ENCODE data around the gene TSPAN14.

TSPAN14 gene

GRCh38 chr10:80509108-80509402 is 54.9 kb downstream of the TSPAN14 start:
- DNase-seq, result no peak

DNA sequence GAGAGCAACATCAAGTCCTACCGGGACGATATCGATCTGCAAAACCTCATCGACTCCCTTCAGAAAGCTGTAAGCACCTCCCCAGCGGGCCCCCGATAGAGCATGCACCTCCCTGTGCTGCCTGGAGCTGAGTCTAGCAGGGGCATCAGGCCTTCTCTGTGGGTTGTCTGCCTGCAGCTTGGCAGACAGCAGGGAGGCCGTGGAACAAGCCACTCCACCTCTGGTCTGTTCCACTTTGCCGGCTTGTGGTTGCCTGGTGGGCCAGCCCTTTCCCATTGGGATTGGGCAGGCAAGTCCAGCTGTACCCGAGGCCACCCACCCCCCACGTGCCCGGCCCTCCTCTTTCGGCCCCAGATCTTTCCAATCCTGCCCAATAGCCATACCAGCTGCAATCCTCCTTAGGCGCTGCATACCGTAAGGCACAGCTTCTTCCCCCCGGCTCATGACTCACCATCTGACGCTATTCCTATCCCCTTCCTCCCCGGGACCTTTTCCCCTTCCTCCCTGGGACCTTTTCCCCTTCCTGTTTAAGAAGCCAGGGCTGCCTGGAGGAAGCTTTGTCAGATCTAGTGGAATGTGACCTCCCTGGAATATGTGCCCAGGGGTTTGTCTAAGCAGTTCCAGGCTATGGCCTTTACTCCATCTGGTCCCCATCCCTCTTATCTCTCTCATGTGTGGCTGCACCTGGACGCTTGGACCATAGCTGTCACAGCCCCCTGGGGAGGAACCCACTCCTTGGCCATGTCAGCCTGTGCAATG is 55.5 kb downstream of the TSPAN14 start:
- DNase-seq, result peak; percentile 82

GRCh38 chr10:80512031-80512526 is 58.0 kb downstream of the TSPAN14 start:
- DNase-seq, result no peak

DNA sequence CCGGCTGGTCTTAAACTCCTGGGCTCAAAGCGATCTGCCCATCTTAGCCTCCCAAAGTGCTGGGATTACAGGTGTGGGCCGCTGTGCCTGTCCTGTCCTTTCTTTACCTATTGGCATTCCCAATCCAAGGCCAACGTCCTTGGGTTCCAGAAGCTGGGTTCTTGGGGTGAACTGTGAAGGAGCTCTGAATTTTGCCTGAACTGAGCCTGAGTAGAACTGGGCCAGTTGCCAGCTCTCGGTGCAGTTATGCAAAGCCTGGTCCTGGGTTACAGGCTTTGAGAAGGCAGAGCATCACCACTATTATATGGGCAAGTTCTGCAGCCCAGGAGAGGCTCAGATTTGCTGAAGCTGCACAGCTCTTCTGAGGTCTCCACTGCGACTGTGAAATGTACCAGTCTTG is 59.0 kb downstream of the TSPAN14 start:
- DNase-seq, result no peak

DNA sequence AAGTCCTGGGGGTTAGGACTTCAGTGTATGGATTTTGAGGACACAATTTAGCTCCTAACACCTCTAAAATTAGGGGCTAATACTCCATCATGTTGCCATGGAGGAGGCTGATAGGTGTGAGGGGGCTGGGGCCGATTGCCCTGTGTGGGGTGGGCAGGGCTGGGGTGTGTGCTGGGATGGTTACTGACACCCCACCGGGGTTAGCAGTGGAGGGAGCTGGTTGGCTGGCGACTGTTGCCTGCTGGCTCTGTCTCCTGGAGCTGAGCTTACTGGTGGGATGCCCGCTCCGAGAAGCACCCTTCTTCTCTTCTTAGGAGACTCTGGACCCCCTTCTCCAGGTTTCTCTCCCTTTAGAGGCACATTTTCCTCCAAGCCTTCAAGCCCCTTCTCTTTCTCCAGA is 61.4 kb downstream of the TSPAN14 start:
- DNase-seq, result no peak

GRCh38 chr10:80515941-80516340 is 61.8 kb downstream of the TSPAN14 start:
- no peak for DNase-seq

GRCh38 chr10:80516506-80517075 is 62.5 kb downstream of the TSPAN14 start:
- DNase-seq, result no peak

GRCh38 chr10:80517416-80518142 is 63.5 kb downstream of the TSPAN14 start:
- no peak for DNase-seq

DNA sequence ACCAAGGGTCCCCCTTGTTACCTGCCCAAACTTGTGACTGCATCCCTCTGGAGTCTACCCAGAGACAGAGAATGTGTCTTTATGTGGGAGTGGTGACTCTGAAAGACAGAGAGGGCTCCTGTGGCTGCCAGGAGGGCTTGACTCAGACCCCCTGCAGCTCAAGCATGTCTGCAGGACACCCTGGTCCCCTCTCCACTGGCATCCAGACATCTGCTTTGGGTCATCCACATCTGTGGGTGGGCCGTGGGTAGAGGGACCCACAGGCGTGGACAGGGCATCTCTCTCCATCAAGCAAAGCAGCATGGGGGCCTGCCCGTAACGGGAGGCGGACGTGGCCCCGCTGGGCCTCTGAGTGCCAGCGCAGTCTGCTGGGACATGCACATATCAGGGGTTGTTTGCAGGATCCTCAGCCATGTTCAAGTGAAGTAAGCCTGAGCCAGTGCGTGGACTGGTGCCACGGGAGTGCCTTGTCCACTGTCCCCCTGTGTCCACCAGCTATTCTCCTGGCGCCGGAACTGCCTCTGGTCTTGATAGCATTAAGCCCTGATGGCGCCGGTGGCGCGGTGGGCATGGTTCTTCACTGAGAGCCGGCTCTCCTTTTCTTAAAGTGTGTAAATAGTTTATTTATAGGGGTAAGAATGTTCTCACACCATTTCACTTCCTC is 64.2 kb downstream of the TSPAN14 start:
- DNase-seq, result no peak

DNA sequence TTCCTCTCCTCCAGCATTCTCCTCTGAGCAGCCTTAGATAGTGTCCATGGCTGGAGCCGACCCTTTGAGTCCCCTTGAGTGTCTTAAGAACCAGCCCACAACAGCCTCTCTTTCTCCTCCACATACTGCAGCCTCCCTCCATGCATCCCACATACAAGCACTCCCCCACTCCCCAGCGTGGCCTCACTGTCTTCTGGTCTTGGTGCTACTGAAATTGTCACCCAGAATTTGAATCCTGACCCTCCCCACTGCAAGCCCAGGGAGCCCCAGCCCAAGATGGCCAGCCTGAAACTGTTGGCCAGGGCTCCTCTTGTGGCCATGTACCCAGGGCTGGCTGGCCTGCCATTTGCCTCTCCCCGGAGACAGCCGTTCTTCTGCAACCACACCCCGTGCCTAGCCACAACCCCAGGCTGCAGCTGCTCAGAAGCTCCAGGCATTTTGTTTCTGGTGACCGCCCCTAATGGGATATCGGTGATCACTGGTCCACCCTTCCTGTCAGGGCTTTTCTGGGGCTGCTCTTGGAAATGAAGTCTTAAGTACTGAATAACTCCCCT is 64.8 kb downstream of the TSPAN14 start:
- DNase-seq, result no peak

- DNase-seq, result no peak
Measured at GRCh38 chr10:80519936-80520650, 66.0 kb downstream of the TSPAN14 start.

DNA sequence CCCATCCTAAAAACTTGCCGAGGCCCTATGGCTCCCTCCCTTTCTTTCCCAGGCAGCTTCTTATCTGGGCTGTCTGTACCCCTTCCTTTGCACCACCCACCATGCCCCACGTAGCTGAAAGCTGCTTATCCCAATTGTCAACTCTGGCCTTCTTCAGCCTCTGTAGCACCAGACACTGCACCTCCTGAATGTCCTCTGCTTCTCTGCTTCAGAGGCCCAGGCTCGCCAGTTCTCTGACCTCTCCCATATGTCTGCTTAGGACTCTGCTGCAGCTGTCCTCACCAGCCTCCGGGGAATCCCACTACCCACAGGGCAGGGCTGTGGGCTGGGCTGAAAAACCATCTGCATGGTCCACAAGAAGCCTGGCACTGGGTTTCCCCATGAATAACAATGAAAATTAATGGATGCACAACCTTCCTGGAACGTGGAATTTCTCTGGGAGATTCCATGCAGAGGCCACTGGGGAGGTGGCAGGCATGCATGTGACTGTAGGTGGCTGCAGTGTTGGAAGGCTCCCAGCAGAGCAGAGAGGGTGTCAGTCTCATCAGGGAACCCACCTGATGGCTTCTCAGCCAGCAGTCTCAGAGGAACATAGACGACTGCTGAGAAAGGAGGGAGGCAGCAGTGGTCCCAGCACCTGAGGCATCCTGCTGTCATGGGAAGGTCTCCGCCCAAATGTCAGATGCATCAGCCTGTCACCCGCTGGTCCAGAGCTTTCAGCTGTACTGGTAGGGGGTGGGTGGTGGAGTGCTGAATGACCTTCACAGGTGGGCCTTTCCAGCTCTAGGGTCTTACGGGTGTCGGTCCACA is 66.8 kb downstream of the TSPAN14 start:
- no peak for DNase-seq

- DNase-seq, result no peak
Measured at GRCh38 chr10:80522756-80523363, 68.8 kb downstream of the TSPAN14 start.

DNA sequence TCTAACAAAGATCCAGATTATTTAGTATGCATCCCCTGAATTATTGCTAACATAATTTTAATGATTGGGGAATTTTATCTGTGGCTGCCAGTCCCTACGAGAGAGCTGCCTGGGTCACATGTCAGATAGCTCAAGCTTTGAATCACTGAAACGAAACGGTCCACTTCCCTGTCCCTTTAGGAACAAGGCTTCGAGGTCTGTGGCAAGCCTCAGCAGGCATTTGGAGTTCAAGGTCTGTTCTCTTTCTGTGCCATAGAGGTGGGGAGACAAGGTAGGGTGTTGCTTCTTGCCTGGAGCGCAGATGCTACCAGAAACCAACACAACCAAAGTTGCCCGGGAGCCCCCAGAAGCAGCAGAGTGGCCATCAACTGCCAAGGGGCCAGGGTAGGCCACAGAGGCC is 69.7 kb downstream of the TSPAN14 start:
- no peak for DNase-seq

- no peak for DNase-seq
Measured at GRCh38 chr10:80524190-80524909, 70.2 kb downstream of the TSPAN14 start.

- no peak for DNase-seq
Measured at GRCh38 chr10:80526218-80526617, 72.1 kb downstream of the TSPAN14 start.

GRCh38 chr10:80526742-80527141 is 72.6 kb downstream of the TSPAN14 start:
- no peak for DNase-seq

DNA sequence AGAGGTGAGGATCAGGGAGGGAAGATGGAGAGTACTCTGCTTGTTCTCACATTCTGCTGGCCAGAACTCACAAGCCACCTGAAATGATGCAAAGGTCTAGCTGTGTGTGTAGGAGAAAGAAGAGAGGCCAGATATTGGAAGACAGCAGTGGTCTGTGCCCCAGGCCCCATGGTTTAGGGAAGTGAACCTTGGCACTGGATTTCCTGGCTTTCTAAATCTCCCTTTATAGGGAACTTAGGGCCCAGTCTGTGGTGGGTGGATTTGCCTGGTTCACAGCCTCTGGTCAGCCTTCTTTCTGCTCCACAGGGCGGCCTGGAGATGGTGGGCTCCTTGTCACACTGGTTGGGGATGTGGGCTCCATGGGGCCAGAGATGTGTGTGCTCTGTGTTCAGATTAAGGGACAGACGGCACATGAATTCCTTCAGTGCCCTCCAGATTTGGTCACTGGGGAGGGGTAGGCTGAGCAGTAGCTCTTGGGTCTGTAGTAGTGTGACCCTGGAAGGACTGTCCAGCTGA is 74.1 kb downstream of the TSPAN14 start:
- no peak for DNase-seq

DNA sequence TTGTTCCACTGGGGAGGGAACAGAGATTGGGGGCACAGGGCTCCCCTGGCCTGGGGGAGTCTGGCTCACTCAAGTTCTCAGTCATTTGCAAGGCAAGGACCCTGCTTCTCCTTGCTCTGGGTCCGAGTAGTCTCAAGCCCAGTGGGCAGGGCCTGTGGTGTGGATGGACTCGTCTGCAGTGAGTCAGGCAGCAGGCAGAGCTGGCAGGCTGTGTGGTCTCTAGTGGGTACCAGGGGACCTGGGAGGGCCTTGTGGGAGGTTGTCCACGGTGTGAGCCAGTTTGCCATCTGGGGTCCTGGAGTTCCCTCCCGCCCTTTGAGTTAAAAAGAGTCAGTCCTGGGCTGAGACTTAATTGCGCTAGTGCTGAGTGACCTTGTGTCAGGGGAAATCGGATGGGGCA is 74.8 kb downstream of the TSPAN14 start:
- DNase-seq, result no peak

DNA sequence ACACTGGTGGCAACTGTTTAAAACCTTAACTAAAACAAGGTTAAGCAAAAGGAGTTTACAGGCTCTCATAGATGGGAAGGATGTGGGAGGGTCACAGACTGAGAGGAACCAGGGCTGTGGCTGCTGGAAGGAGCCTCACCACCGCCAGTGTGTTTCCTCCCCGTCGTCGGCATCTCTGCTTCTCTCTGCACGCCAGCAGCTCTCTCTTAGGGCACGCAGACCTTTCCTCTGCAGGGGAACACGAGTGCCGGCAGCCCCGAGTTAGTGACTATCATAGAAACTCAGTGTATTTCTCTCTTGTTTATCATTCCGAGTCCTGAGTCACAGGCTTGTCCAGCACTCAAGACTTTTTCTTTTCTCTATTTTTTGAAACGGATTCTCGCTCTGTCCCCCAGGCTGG is 75.5 kb downstream of the TSPAN14 start:
- no peak for DNase-seq

Measured in fibroblast of upper back skin (primary cell).